Activated CD4-positive, CD25-positive, alpha-beta regulatory T cell treated with anti-CD3 and anti-CD28 coated beads, Interleukin-2, amount 50 U/mL, for 72 hours (primary cell): ENCODE data around the gene MIF.
A peak's percentile ranks its signal among the peaks of the same experiment; 100 is the strongest.
"Not testable (repeated sequence)": the region's sequence is repeated elsewhere in the genome, so short reads cannot be mapped to it uniquely, and the experiment has no call there.

Experiments used
- DNase-seq: peaks from one replicate; pipeline ENCODE4 v3.0.0; 2021

Gene MIF

GRCh38 chr22:23893945-23894709 lies at the start of gene MIF:
Gene MIF, plus strand, starts transcription at chr22:23894383. Its CDS starts 92 bp downstream, at chr22:23894475.
- peak; percentile 98 for DNase-seq

GRCh38 chr22:23844739-23845202 lies 49.4 kb upstream of the MIF start:
- DNase-seq = no peak

- DNase-seq = no peak
Observed at GRCh38 chr22:23845265-23846080, 48.7 kb upstream of the MIF start.

- DNase-seq = no peak
Observed at GRCh38 chr22:23846081-23846469, 48.1 kb upstream of the MIF start.

- no peak for DNase-seq
Observed at GRCh38 chr22:23847310-23847920, 46.8 kb upstream of the MIF start.

- no peak for DNase-seq
Observed at GRCh38 chr22:23847991-23848864, 46.0 kb upstream of the MIF start.

- peak; percentile 95 for DNase-seq
Observed at GRCh38 chr22:23849009-23850006, 44.9 kb upstream of the MIF start.

GRCh38 chr22:23850136-23850611 lies 44.0 kb upstream of the MIF start:
- DNase-seq = no peak

- DNase-seq = no peak
Observed at GRCh38 chr22:23856721-23857605, 37.2 kb upstream of the MIF start.

- peak; percentile 92 for DNase-seq
Observed at GRCh38 chr22:23857606-23858483, 36.3 kb upstream of the MIF start, which contains the start of gene SLC2A11. Gene SLC2A11, plus strand, starts transcription at chr22:23857875. Its CDS starts 125 bp downstream, at chr22:23858000.

GRCh38 chr22:23858484-23858815 lies 35.7 kb upstream of the MIF start:
- no peak for DNase-seq

- no peak for DNase-seq
Observed at GRCh38 chr22:23859201-23859600, 35.0 kb upstream of the MIF start.

- DNase-seq = not testable (repeated sequence)
Observed at GRCh38 chr22:23860187-23860586, 34.0 kb upstream of the MIF start.

- DNase-seq = no peak
Observed at GRCh38 chr22:23862103-23862502, 32.1 kb upstream of the MIF start.

- DNase-seq = not testable (repeated sequence)
Observed at GRCh38 chr22:23864499-23865154, 29.6 kb upstream of the MIF start.

- no peak for DNase-seq
Observed at GRCh38 chr22:23868580-23868979, 25.6 kb upstream of the MIF start.

GRCh38 chr22:23874871-23875270 lies 19.3 kb upstream of the MIF start:
- DNase-seq = no peak

GRCh38 chr22:23875801-23876200 lies 18.4 kb upstream of the MIF start:
- DNase-seq = no peak
